Neural cell (in vitro differentiated cells): Measurements from ENCODE around the gene FNBP1. TPM values are rescaled to one million over a fixed set of nuclear protein-coding genes. Genes with fewer than 3 reads are reported as not detected.

Source experiments
- H2AFZ ChIP-seq: fragments of 200-600, 300-800 bp; sonication (generic), shearing (Covaris generic); 2 replicates; pipeline ENCODE4 v1.6.0; 2014; ENCODE audit warnings: low read depth, mild to moderate bottlenecking, antibody characterized with exemption, low read length, moderate library complexity
- H3F3A ChIP-seq: fragments of 200-600 bp; shearing (Covaris generic); 2 replicates; pipeline ENCODE4 v1.6.1; 2016; ENCODE audit warnings: mild to moderate bottlenecking, moderate library complexity, mixed read lengths, antibody characterized with exemption, low read length; ENCODE audit not compliant: insufficient read depth, poor library complexity, severe bottlenecking
- H3K27ac ChIP-seq: fragments of 200-600, 300-800 bp; sonication (generic), shearing (Covaris generic); 2 replicates; pipeline ENCODE4 v1.5.1; 2014; ENCODE audit warnings: mild to moderate bottlenecking, low read length, moderate library complexity
- H3K27me3 ChIP-seq: fragments of 300-800, 200-600 bp; sonication (generic), shearing (Covaris generic); 2 replicates; pipeline ENCODE4 v1.6.0; 2014; ENCODE audit warnings: mild to moderate bottlenecking, low read depth, low read length, moderate library complexity; ENCODE audit not compliant: insufficient read depth
- H3K36me3 ChIP-seq: fragments of 300-800, 200-600 bp; sonication (generic), shearing (Covaris generic); 2 replicates; pipeline ENCODE4 v1.5.1; 2014; ENCODE audit warnings: mild to moderate bottlenecking, antibody characterized with exemption, low read length, moderate library complexity; ENCODE audit not compliant: insufficient read depth
- H3K4me2 ChIP-seq: fragments of 300-800, 200-600 bp; sonication (generic), shearing (Covaris generic); 2 replicates; pipeline ENCODE4 v1.6.0; 2014; ENCODE audit warnings: mild to moderate bottlenecking, low read length
- H3K4me3 ChIP-seq: fragments of 300-800, 200-600 bp; sonication (generic), shearing (Covaris generic); 2 replicates; pipeline ENCODE4 v1.5.1; 2014; ENCODE audit warnings: mild to moderate bottlenecking, low read length, moderate library complexity
- H3K79me2 ChIP-seq: fragments of 200-600 bp; shearing (Covaris generic); replicated peaks from 2 replicates; pipeline ENCODE4 v1.6.0; 2014; ENCODE audit warnings: mild to moderate bottlenecking, low read length, moderate library complexity; ENCODE audit not compliant: insufficient read depth
- H3K9ac ChIP-seq: fragments of 300-800, 200-600 bp; sonication (generic), shearing (Covaris generic); 2 replicates; pipeline ENCODE4 v1.6.1; 2016; ENCODE audit warnings: mild to moderate bottlenecking, low read length, mixed read lengths
- H3K9me2 ChIP-seq: fragments of 200-600 bp; shearing (Covaris generic); 2 replicates; pipeline ENCODE4 v1.6.1; 2016; ENCODE audit warnings: mild to moderate bottlenecking, low read length, mixed read lengths; ENCODE audit not compliant: insufficient read depth
- H3K9me3 ChIP-seq: fragments of 200-600, 300-800 bp; sonication (generic), shearing (Covaris generic); 2 replicates; pipeline ENCODE4 v1.6.1; 2016; ENCODE audit warnings: mild to moderate bottlenecking, mixed run types, low read length, moderate library complexity, mixed read lengths
- H4K20me1 ChIP-seq: fragments of 200-600 bp; shearing (Covaris generic); 2 replicates; pipeline ENCODE4 v1.6.1; 2016; ENCODE audit warnings: mild to moderate bottlenecking, mixed run types; ENCODE audit not compliant: insufficient read depth
- EP300 ChIP-seq: fragments of 450-650 bp; conservative IDR thresholded peaks from 2 replicates; pipeline ENCODE4 v1.6.1; 2014; ENCODE audit warnings: antibody characterized with exemption, mild to moderate bottlenecking, moderate library complexity; ENCODE audit not compliant: poor library complexity, severe bottlenecking
- EZH2 ChIP-seq: fragments of 200-600, 300-800 bp; shearing (Covaris generic), sonication (generic); IDR thresholded peaks from 2 replicates; pipeline ENCODE4 v1.6.1; 2014; ENCODE audit warnings: antibody characterized with exemption, low read length, borderline replicate concordance, mild to moderate bottlenecking; ENCODE audit not compliant: insufficient read depth, poor library complexity, severe bottlenecking
- MXI1 ChIP-seq: fragments of 450-650 bp; conservative IDR thresholded peaks from 2 replicates; pipeline ENCODE4 v1.6.1; 2014; ENCODE audit warnings: antibody characterized with exemption, mild to moderate bottlenecking; ENCODE audit not compliant: poor library complexity, severe bottlenecking
- POLR2AphosphoS5 ChIP-seq: IDR thresholded peaks from 2 replicates; pipeline ENCODE4 v1.6.1; 2012
- RAD21 ChIP-seq: fragments of 450-650 bp; conservative IDR thresholded peaks from 2 replicates; pipeline ENCODE4 v1.6.1; 2014; ENCODE audit warnings: antibody characterized with exemption, mild to moderate bottlenecking, moderate library complexity
- REST ChIP-seq: IDR thresholded peaks from 2 replicates; pipeline ENCODE4 v1.6.1; 2012; ENCODE audit warnings: borderline replicate concordance
- SMC3 ChIP-seq: fragments of 450-650 bp; conservative IDR thresholded peaks from 2 replicates; pipeline ENCODE4 v1.6.1; 2014; ENCODE audit warnings: antibody characterized with exemption, mild to moderate bottlenecking, moderate library complexity; ENCODE audit not compliant: poor library complexity
- TAF1 ChIP-seq: IDR thresholded peaks from 2 replicates; pipeline ENCODE4 v1.6.1; 2012; ENCODE audit warnings: low read depth
- polyA plus RNA-seq: library from polyadenylated mRNA; depleted of rRNA; stranded (reverse); fragments of >200 nt; gene quantifications from 2 replicates; pipeline ENCODE4 v1.2.3, GENCODE V29; 2014
- TF ChIP-seq, protein P1 (sequence below): fragments of 450-650 bp; IDR thresholded peaks from 2 replicates; pipeline ENCODE4 v1.5.1; 2014; ENCODE audit warnings: antibody characterized with exemption, mild to moderate bottlenecking, moderate library complexity; ENCODE audit not compliant: poor library complexity, severe bottlenecking

The FNBP1 gene
- polyA plus RNA-seq, 1 donor from 2014 or later = 16.6 TPM

GRCh38 chr9:129861447-129861827 is 181.6 kb downstream of the FNBP1 start:
- Histone ChIP-seq H3K36me3 (no peaks in the 10 kb centered on the region), H3K27ac (no peak overlapping the region), H3K9ac (no peak overlapping the region), H3K9me3 (no peaks in the 10 kb centered on the region), H4K20me1 (no peaks in the 10 kb centered on the region), H3K4me2 (no peak overlapping the region), H2AFZ (no peak overlapping the region), H3K27me3 (no peaks in the 10 kb centered on the region), H3K79me2 (no peaks in the 10 kb centered on the region), H3K4me3 (no peak overlapping the region), H3F3A (no peaks in the 10 kb centered on the region), H3K9me2 (no peaks in the 10 kb centered on the region)
- TF ChIP-seq TAF1 = no peak
- TF ChIP-seq RAD21 = no peak
- TF ChIP-seq, protein P1, sequence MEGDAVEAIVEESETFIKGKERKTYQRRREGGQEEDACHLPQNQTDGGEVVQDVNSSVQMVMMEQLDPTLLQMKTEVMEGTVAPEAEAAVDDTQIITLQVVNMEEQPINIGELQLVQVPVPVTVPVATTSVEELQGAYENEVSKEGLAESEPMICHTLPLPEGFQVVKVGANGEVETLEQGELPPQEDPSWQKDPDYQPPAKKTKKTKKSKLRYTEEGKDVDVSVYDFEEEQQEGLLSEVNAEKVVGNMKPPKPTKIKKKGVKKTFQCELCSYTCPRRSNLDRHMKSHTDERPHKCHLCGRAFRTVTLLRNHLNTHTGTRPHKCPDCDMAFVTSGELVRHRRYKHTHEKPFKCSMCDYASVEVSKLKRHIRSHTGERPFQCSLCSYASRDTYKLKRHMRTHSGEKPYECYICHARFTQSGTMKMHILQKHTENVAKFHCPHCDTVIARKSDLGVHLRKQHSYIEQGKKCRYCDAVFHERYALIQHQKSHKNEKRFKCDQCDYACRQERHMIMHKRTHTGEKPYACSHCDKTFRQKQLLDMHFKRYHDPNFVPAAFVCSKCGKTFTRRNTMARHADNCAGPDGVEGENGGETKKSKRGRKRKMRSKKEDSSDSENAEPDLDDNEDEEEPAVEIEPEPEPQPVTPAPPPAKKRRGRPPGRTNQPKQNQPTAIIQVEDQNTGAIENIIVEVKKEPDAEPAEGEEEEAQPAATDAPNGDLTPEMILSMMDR = no peak
- no peak for TF ChIP-seq REST
- TF ChIP-seq MXI1 = no peak
- TF ChIP-seq EZH2 = no peak
- no peak for TF ChIP-seq EP300
- TF ChIP-seq POLR2AphosphoS5 = no peak
- TF ChIP-seq SMC3 = no peak

DNA sequence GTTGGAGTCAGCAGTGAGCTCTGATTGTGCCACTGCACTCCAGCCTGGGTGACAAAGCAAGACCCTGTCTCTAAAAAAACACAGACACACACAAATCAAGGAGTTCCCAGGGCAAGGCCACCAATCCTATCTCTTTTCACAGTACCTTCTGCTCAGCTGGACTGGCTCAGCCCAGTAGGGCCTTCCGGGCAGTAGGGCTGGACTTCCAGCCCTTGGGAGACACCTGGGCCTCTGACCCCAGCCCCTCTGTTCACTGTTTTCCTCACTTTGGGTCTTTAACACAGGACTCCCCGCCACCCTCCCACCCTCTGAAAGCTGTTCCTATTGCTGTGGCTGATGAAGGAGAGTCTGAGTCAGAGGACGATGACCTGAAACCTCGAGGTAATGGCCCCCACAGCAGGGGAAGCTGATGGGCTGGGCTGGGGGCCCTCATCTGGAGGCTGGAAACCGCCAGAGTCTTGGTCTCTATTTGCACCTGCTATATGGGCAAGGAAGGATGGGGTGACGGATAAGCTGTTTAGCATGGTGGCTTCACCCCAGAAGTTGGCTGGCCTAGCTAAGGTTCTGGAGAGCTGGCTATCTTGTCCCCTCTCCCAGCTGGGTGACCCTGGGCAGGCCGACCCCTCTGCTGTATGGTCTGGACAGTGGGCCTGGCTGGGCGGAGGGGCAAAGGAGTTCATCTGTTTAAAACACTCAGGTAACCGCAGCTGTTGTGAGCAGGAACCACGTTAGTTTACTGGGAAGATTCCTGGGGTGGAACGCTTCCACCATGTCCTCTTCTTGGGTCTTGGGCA is 182.1 kb downstream of the FNBP1 start:
- H4K20me1 ChIP-seq = no peaks in the 10 kb centered on the region
- H3K36me3 ChIP-seq = no peaks in the 10 kb centered on the region
- no peaks in the 10 kb centered on the region for H3F3A ChIP-seq
- no peaks in the 10 kb centered on the region for H3K9me3 ChIP-seq
- no peaks in the 10 kb centered on the region for H3K9me2 ChIP-seq
- H2AFZ ChIP-seq = no peak overlapping the region
- no peaks in the 10 kb centered on the region for H3K27me3 ChIP-seq
- H3K4me3 ChIP-seq = no peak overlapping the region
- no peak overlapping the region for H3K4me2 ChIP-seq
- H3K27ac ChIP-seq = no peak overlapping the region
- no peak overlapping the region for H3K9ac ChIP-seq
- H3K79me2 ChIP-seq = no peaks in the 10 kb centered on the region
- TF ChIP-seq RAD21 (no peak), POLR2AphosphoS5 (no peak), MXI1 (no peak), TAF1 (no peak), REST (no peak), EZH2 (no peak), SMC3 (no peak), EP300 (no peak)
- TF ChIP-seq, protein P1 = no peak
